Esophagus mucosa (tissue), 1 donor: ENCODE results near the gene CDC42BPG. TPM values are rescaled to one million over a fixed set of nuclear protein-coding genes. Genes with fewer than 3 reads are reported as not detected.

Experiments used
- ATAC-seq: fragments of 200-7000 bp; cut with Tn5 transposase; one replicate; pipeline ENCODE4 v1.9.1; 2020
- total RNA-seq: library from RNA; stranded (reverse); gene quantifications from one replicate; pipeline ENCODE4 v1.2.4, GENCODE V29; 2023
- donor health status: DM: yes; HTN: yes; CAD: no.

Gene CDC42BPG
- 20.5 TPM for total RNA-seq

GRCh38 chr11:64844330-64845128, at the start of gene CDC42BPG:
TSS of gene CDC42BPG (minus strand) at chr11:64844653. CDS start at chr11:64844569, 84 bp downstream.
- peak; percentile 66 for ATAC-seq

- ATAC-seq = no peak
Observed at GRCh38 chr11:64893194-64894069, 49.0 kb upstream of the CDC42BPG start.

GRCh38 chr11:64892838-64893193, 48.4 kb upstream of the CDC42BPG start:
- no peak for ATAC-seq

- ATAC-seq = no peak
Observed at GRCh38 chr11:64892411-64892831, 48.0 kb upstream of the CDC42BPG start.

- no peak for ATAC-seq
Observed at GRCh38 chr11:64891880-64892279, 47.4 kb upstream of the CDC42BPG start.

- no peak for ATAC-seq
Observed at GRCh38 chr11:64891215-64891848, 46.9 kb upstream of the CDC42BPG start.

GRCh38 chr11:64890522-64890939, 46.1 kb upstream of the CDC42BPG start:
- ATAC-seq = no peak

- ATAC-seq = no peak
Observed at GRCh38 chr11:64888729-64889511, 44.5 kb upstream of the CDC42BPG start.

- ATAC-seq = no peak
Observed at GRCh38 chr11:64888406-64888728, 43.9 kb upstream of the CDC42BPG start.

GRCh38 chr11:64887757-64888405, 43.4 kb upstream of the CDC42BPG start:
- peak; percentile 83 for ATAC-seq

- ATAC-seq = no peak
Observed at GRCh38 chr11:64887234-64887756, 42.8 kb upstream of the CDC42BPG start.

- ATAC-seq = peak; percentile 34
Observed at GRCh38 chr11:64885367-64886286, 41.2 kb upstream of the CDC42BPG start.

GRCh38 chr11:64884019-64884418, 39.6 kb upstream of the CDC42BPG start:
- ATAC-seq = no peak

GRCh38 chr11:64883575-64883974, 39.1 kb upstream of the CDC42BPG start:
- ATAC-seq = no peak

- no peak for ATAC-seq
Observed at GRCh38 chr11:64882243-64882642, 37.8 kb upstream of the CDC42BPG start.

GRCh38 chr11:64881476-64881875, 37.0 kb upstream of the CDC42BPG start:
- ATAC-seq = no peak

GRCh38 chr11:64880240-64881001, 36.0 kb upstream of the CDC42BPG start:
- ATAC-seq = no peak

GRCh38 chr11:64879244-64879900, 34.9 kb upstream of the CDC42BPG start:
- ATAC-seq = no peak
